ENCODE measurements around the gene PCDHGB3.
"Not testable (repeated sequence)": the region's sequence is repeated elsewhere in the genome, so short reads cannot be mapped to it uniquely, and the experiment has no call there.

PCDHGB3 gene

DNA sequence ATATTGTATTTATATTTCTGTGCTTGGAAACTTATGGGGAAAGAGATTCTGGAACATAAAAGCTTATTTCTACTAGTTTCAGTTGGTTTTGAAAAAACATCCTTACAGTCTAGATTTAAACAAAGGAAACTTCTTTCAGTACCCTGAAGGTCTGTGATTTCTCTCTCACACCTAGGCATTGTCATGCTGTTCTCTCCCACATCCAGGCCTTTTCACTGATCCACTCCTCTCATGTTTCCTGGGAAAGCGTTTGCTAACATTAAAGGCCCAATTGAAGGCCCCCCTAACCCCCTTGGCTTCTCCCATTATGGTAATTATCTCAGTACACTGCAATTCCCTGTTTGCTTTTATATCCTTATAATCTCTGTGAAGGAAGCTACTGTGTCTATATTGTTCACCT lies 27.3 kb upstream of the PCDHGB3 start:
- Histone ChIP-seq H3K9me3 (peaks cover 91% of the 10 kb centered on the region), H3K4me3 (no peak overlapping the region), H3K9ac (no peak overlapping the region), H3K4me1 (no peaks in the 10 kb centered on the region), H3K27me3 (no peaks in the 10 kb centered on the region), H3K36me3 (0 out of 2 replicates have a peak, but pooled peaks cover 12% of the 10 kb centered on the region), H3K4me2 (no peak overlapping the region), H3K27ac (no peak overlapping the region), H4K20me1 (no peaks in the 10 kb centered on the region)
- no peak for TF ChIP-seq Cebpa-rat (IDR thresholded peaks at IDR 0.05)

DNA sequence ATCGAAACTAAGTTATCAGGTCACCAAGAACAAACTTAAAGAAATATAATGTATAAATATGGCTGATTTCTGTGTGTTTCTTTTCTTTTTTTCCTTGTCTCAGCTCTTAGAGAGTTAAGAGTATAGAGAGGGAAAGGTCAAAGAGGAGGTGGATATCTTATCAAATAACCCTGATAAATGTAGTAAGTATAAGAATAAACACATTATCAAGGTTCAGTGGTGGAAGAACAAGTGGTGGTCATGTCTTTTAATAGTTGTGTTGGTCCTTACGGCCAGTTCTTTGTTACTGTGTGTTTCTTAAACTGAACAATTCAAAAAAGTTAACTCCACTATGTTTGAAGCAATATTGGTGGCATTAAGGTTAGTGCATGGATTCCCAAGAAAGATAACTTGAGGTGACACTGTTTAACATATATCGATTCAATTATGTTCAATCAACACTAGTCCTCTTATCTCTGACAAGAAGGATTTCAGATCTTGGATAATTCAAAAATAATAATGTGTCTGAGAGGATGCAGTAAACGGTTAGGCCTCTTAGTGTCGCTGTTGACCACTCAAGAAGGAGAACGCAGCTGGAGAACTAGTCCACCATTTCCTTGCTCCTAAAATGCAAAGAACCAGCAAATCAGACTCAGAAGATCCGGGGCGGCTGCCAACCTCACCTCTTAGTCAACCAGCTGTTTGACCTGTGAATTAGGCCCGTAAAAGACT lies 26.6 kb upstream of the PCDHGB3 start, which contains the start of gene PCDHGA3:
PCDHGA3 (plus strand) TSS at position 588 of the 711 bp plus-strand sequence. CDS start 205 bp downstream, outside the sequence.
- Histone ChIP-seq H3K9me3 (peaks cover 88% of the 10 kb centered on the region), H3K9ac (no peak within 1 kb of the TSS), H3K27ac (no peak within 1 kb of the TSS)

GRCh38 chr5:141343953-141344463 lies 26.0 kb upstream of the PCDHGB3 start:
- H3K9me3 ChIP-seq = peaks cover 87% of the 10 kb centered on the region
- 0 out of 2 replicates have a peak, but pooled peaks cover 10% of the 10 kb centered on the region for H3K36me3 ChIP-seq
- H3K27me3 ChIP-seq = no peaks in the 10 kb centered on the region
- no peak overlapping the region for H3K4me3 ChIP-seq
- no peak overlapping the region for H3K9ac ChIP-seq
- no peak overlapping the region for H3K4me2 ChIP-seq
- no peak overlapping the region for H3K27ac ChIP-seq
- no peaks in the 10 kb centered on the region for H4K20me1 ChIP-seq
- H3K4me1 ChIP-seq = no peaks in the 10 kb centered on the region
- TF ChIP-seq Cebpa-rat (IDR thresholded peaks at IDR 0.05) = no peak

More for the DNA sequence above, 26.6 kb upstream of the PCDHGB3 start, which contains the start of gene PCDHGA3:
- H3K4me1 ChIP-seq = no peaks in the 10 kb centered on the region
- H3K36me3 ChIP-seq = 0 out of 2 replicates have a peak, but pooled peaks cover 12% of the 10 kb centered on the region
- no peaks in the 10 kb centered on the region for H3K27me3 ChIP-seq
- H4K20me1 ChIP-seq = no peaks in the 10 kb centered on the region
- no peak within 1 kb of the TSS for H3K4me3 ChIP-seq
- no peak within 1 kb of the TSS for H3K4me2 ChIP-seq
- no peak for TF ChIP-seq Cebpa-rat (IDR thresholded peaks at IDR 0.05)

GRCh38 chr5:141345327-141345726 lies 24.7 kb upstream of the PCDHGB3 start:
- Histone ChIP-seq H3K36me3 (0 out of 2 replicates have a peak, but pooled peaks cover 6% of the 10 kb centered on the region), H4K20me1 (no peaks in the 10 kb centered on the region), H3K9ac (no peak overlapping the region), H3K27ac (no peak overlapping the region), H3K4me3 (no peak overlapping the region), H3K4me2 (no peak overlapping the region), H3K9me3 (peaks cover 84% of the 10 kb centered on the region), H3K27me3 (no peaks in the 10 kb centered on the region), H3K4me1 (no peaks in the 10 kb centered on the region)
- TF ChIP-seq Cebpa-rat (IDR thresholded peaks at IDR 0.05) = no peak

DNA sequence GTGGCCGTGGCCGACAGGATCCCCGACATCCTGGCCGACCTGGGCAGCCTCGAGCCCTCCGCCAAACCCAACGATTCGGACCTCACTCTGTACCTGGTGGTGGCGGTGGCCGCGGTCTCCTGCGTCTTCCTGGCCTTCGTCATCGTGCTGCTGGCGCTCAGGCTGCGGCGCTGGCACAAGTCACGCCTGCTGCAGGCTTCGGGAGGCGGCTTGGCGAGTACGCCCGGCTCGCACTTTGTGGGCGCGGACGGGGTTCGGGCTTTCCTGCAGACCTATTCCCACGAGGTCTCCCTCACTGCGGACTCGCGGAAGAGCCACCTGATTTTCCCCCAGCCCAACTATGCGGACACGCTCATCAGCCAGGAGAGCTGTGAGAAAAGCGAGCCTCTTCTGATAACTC lies 24.0 kb upstream of the PCDHGB3 start:
- H3K4me3 ChIP-seq, H3K27ac ChIP-seq, H3K4me2 ChIP-seq, H3K27me3 ChIP-seq, H4K20me1 ChIP-seq, H3K4me1 ChIP-seq, H3K9ac ChIP-seq, H3K36me3 ChIP-seq: not testable (repeated sequence)
- H3K9me3 ChIP-seq = peaks cover 84% of the 10 kb centered on the region

GRCh38 chr5:141349917-141350619 lies 20.0 kb upstream of the PCDHGB3 start, which contains the start of gene PCDHGB1:
Gene PCDHGB1, plus strand, starts transcription at chr5:141350099. Its CDS starts 162 bp downstream, at chr5:141350261.
- Histone ChIP-seq H3K9ac (no peak within 1 kb of the TSS), H3K36me3 (no peaks in the 10 kb centered on the region), H3K27me3 (no peaks in the 10 kb centered on the region), H3K4me3 (no peak within 1 kb of the TSS), H4K20me1 (no peaks in the 10 kb centered on the region), H3K9me3 (peaks cover 79% of the 10 kb centered on the region), H3K4me2 (no peak within 1 kb of the TSS), H3K27ac (no peak within 1 kb of the TSS), H3K4me1 (no peaks in the 10 kb centered on the region)
- TF ChIP-seq Cebpa-rat (IDR thresholded peaks at IDR 0.05) = no peak

GRCh38 chr5:141351591-141351990 lies 18.5 kb upstream of the PCDHGB3 start:
- H3K27ac ChIP-seq = no peak overlapping the region
- peaks cover 79% of the 10 kb centered on the region for H3K9me3 ChIP-seq
- H3K9ac ChIP-seq = no peak overlapping the region
- no peak overlapping the region for H3K4me3 ChIP-seq
- no peaks in the 10 kb centered on the region for H3K4me1 ChIP-seq
- H3K27me3 ChIP-seq = no peaks in the 10 kb centered on the region
- H4K20me1 ChIP-seq = no peaks in the 10 kb centered on the region
- no peaks in the 10 kb centered on the region for H3K36me3 ChIP-seq
- no peak overlapping the region for H3K4me2 ChIP-seq
- no peak for TF ChIP-seq Cebpa-rat (IDR thresholded peaks at IDR 0.05)

- Histone ChIP-seq H3K9me3 (peaks cover 67% of the 10 kb centered on the region), H3K9ac (no peak within 1 kb of the TSS), H3K4me1 (no peaks in the 10 kb centered on the region), H3K27ac (no peak within 1 kb of the TSS), H4K20me1 (no peaks in the 10 kb centered on the region), H3K4me2 (no peak within 1 kb of the TSS), H3K4me3 (no peak within 1 kb of the TSS), H3K27me3 (no peaks in the 10 kb centered on the region), H3K36me3 (no peaks in the 10 kb centered on the region)
- no peak for TF ChIP-seq Cebpa-rat (IDR thresholded peaks at IDR 0.05)
Observed at GRCh38 chr5:141354900-141355469, 15.1 kb upstream of the PCDHGB3 start, which contains the start of gene PCDHGA4. Gene PCDHGA4, plus strand, starts transcription at chr5:141355021. Its CDS starts 87 bp downstream, at chr5:141355108.

- H4K20me1 ChIP-seq = no peaks in the 10 kb centered on the region
- no peaks in the 10 kb centered on the region for H3K4me1 ChIP-seq
- no peak overlapping the region for H3K27ac ChIP-seq
- no peak overlapping the region for H3K4me2 ChIP-seq
- no peak overlapping the region for H3K4me3 ChIP-seq
- no peak overlapping the region for H3K9ac ChIP-seq
- peaks cover 67% of the 10 kb centered on the region for H3K9me3 ChIP-seq
- no peak for TF ChIP-seq Cebpa-rat (IDR thresholded peaks at IDR 0.05)
- H3K27me3 ChIP-seq = no peaks in the 10 kb centered on the region
- H3K36me3 ChIP-seq = no peaks in the 10 kb centered on the region
Observed at GRCh38 chr5:141355641-141356040, 14.4 kb upstream of the PCDHGB3 start.
